Measurements from ENCODE around the gene GPC6.

- no peak for TF ChIP-seq ELF1 (IDR thresholded peaks at IDR 0.05; ENCODE audit: borderline replicate concordance, low read depth)
- TF ChIP-seq POLR2A (IDR thresholded peaks at IDR 0.05; ENCODE audit: borderline replicate concordance, extremely low read depth, insufficient read depth, insufficient read length), result no peak
- no peak for TF ChIP-seq CTCF (IDR thresholded peaks at IDR 0.05 in 2 of 3, conservative IDR thresholded peaks at IDR 0.05 in 1 of 3; ENCODE audit: borderline replicate concordance in 1 of 3, insufficient read depth in 1 of 3, low read depth in 2 of 3, low read length in 2 of 3)
- no peak for TF ChIP-seq MAX (IDR thresholded peaks at IDR 0.05)
- TF ChIP-seq CEBPB (IDR thresholded peaks at IDR 0.05; ENCODE audit: low read depth), result no peak
- TF ChIP-seq EZH2phosphoT487 (IDR thresholded peaks at IDR 0.05; ENCODE audit: borderline replicate concordance), result no peak
- TF ChIP-seq SIN3A (IDR thresholded peaks at IDR 0.05; ENCODE audit: low read depth), result no peak
- TF ChIP-seq ATF3 (IDR thresholded peaks at IDR 0.05), result no peak
- no peak for TF ChIP-seq EZH2 (IDR thresholded peaks at IDR 0.05)
- no peak for TF ChIP-seq POLR2AphosphoS5 (IDR thresholded peaks at IDR 0.05; ENCODE audit: low read depth, low read length)
- no peak for TF ChIP-seq ZNF274 (IDR thresholded peaks at IDR 0.05; ENCODE audit: low read depth, low read length)
Measured at GRCh38 chr13:94176561-94176960, 950.0 kb downstream of the GPC6 start.
